Measurements from ENCODE around the gene TSPAN14. TPM values are rescaled to one million over a fixed set of nuclear protein-coding genes. Genes with fewer than 3 reads are reported as not detected.
A peak's percentile ranks its signal among the peaks of the same experiment; 100 is the strongest.

Gene TSPAN14
- total RNA-seq, 2 experiments from 2014 or later = 17.0 to 33.4 TPM

- Histone ChIP-seq H3K4me1 (ENCODE audit: insufficient read depth, low read length, poor library complexity, severe bottlenecking) (peaks cover 20% of the 10 kb centered on the region), H3K4me2 (ENCODE audit: low read length) (no peak overlapping the region), H3K36me3 (ENCODE audit: insufficient read depth, low read length) (no peaks in the 10 kb centered on the region), H3K9me3 (ENCODE audit: low read length) (no peaks in the 10 kb centered on the region), H3K4me3 (ENCODE audit: low read depth, low read length, poor library complexity, severe bottlenecking) (no peak overlapping the region), H3K79me2 (ENCODE audit: insufficient read depth, low read depth, low read length) (no peaks in the 10 kb centered on the region), H2AFZ (ENCODE audit: low read length) (no peak overlapping the region), H4K20me1 (ENCODE audit: insufficient read depth, low read length) (no peaks in the 10 kb centered on the region), H3K9me2 (ENCODE audit: insufficient read depth, low read length) (no peaks in the 10 kb centered on the region), H3K27ac (ENCODE audit: low read depth, low read length, poor library complexity, severe bottlenecking) (no peak overlapping the region)
- CTCF ChIA-PET (ENCODE audit: unreplicated experiment) = no interaction called here
- POLR2A ChIA-PET = no interaction called here
- intact Hi-C loops (cut with micrococcal nuclease; ENCODE audit: unreplicated experiment) = loop anchor here (2.0 kb wide), 1 partner anchor 59 kb away; no protein-coding TSS in a partner anchor
- no peak for DNase-seq (ENCODE audit: low spot score)
- no TSS peak for BruUV-seq (replicated peaks)
- TF ChIP-seq EZH2phosphoT487 (IDR thresholded peaks at IDR 0.05; ENCODE audit: borderline replicate concordance, low read depth, low read length) (no peak), CTCF (conservative IDR thresholded peaks at IDR 0.05; ENCODE audit: low read length) (no peak)
Observed at GRCh38 chr10:80441831-80442230, 12.3 kb upstream of the TSPAN14 start.

DNA sequence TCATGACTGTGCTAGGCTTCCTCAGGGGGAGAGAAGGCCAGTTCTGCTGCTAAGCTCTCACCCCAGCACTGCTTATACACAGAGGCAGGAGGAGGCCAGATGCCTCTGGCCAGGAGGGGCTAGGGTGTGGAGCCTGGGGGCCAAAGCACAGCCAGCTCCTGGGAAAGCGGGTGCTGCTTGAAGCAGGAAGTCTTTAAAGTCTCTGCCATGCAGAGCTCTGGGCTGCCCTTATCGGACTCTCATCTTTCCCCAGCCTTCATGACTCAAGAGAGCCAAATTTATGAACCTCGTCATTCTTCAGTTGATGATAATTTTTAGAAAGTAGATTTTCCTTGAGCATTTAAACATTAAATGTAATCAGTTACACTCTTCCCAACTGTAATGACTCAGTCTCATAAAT, 11.2 kb upstream of the TSPAN14 start:
- H3K4me2 ChIP-seq (ENCODE audit: low read length) = no peak overlapping the region
- no peaks in the 10 kb centered on the region for H3K79me2 ChIP-seq (ENCODE audit: insufficient read depth, low read depth, low read length)
- TF ChIP-seq CTCF (conservative IDR thresholded peaks at IDR 0.05; ENCODE audit: low read length) = no peak
- TF ChIP-seq EZH2phosphoT487 (IDR thresholded peaks at IDR 0.05; ENCODE audit: borderline replicate concordance, low read depth, low read length) = no peak
- peaks cover 20% of the 10 kb centered on the region for H3K4me1 ChIP-seq (ENCODE audit: insufficient read depth, low read length, poor library complexity, severe bottlenecking)
- DNase-seq (ENCODE audit: low spot score) = no peak
- H3K27ac ChIP-seq (ENCODE audit: low read depth, low read length, poor library complexity, severe bottlenecking) = no peak overlapping the region
- ChIA-PET CTCF (ENCODE audit: unreplicated experiment) (interaction anchor here (0.8 to 1.0 kb wide), 2 partner anchors 9 to 21 kb away, joined by 3 read pairs; no protein-coding TSS in a partner anchor), POLR2A (no interaction called here)
- H3K9me2 ChIP-seq (ENCODE audit: insufficient read depth, low read length) = no peaks in the 10 kb centered on the region
- no peaks in the 10 kb centered on the region for H3K36me3 ChIP-seq (ENCODE audit: insufficient read depth, low read length)
- H3K4me3 ChIP-seq (ENCODE audit: low read depth, low read length, poor library complexity, severe bottlenecking) = no peak overlapping the region
- H4K20me1 ChIP-seq (ENCODE audit: insufficient read depth, low read length) = no peaks in the 10 kb centered on the region
- H2AFZ ChIP-seq (ENCODE audit: low read length) = no peak overlapping the region
- intact Hi-C loops (cut with micrococcal nuclease; ENCODE audit: unreplicated experiment) = loop anchor here (2.0 kb wide), 1 partner anchor 60 kb away; no protein-coding TSS in a partner anchor
- H3K9me3 ChIP-seq (ENCODE audit: low read length) = no peaks in the 10 kb centered on the region
- BruUV-seq (replicated peaks) = no TSS peak

- Histone ChIP-seq H4K20me1 (ENCODE audit: insufficient read depth, low read length) (no peaks in the 10 kb centered on the region), H3K79me2 (ENCODE audit: insufficient read depth, low read depth, low read length) (no peaks in the 10 kb centered on the region), H3K9me2 (ENCODE audit: insufficient read depth, low read length) (no peaks in the 10 kb centered on the region), H3K36me3 (ENCODE audit: insufficient read depth, low read length) (no peaks in the 10 kb centered on the region), H3K9me3 (ENCODE audit: low read length) (no peaks in the 10 kb centered on the region), H3K4me3 (ENCODE audit: low read depth, low read length, poor library complexity, severe bottlenecking) (no peak overlapping the region), H3K4me2 (ENCODE audit: low read length) (no peak overlapping the region), H3K4me1 (ENCODE audit: insufficient read depth, low read length, poor library complexity, severe bottlenecking) (peaks cover 20% of the 10 kb centered on the region), H2AFZ (ENCODE audit: low read length) (peak overlapping the region; percentile 30; the same call in 1 of the 2 replicates), H3K27ac (ENCODE audit: low read depth, low read length, poor library complexity, severe bottlenecking) (no peak overlapping the region)
- TF ChIP-seq CTCF (conservative IDR thresholded peaks at IDR 0.05; ENCODE audit: low read length) (peak; percentile 61; the same call in 1 of the 2 replicates), EZH2phosphoT487 (IDR thresholded peaks at IDR 0.05; ENCODE audit: borderline replicate concordance, low read depth, low read length) (no peak)
- ChIA-PET CTCF (ENCODE audit: unreplicated experiment) (interaction anchor here (0.6 to 5.5 kb wide), 9 partner anchors 10 to 104 kb away, joined by 3 to 48 read pairs (median 3); no protein-coding TSS in a partner anchor), POLR2A (interaction anchor here (0.6 to 1.1 kb wide), 2 partner anchors 9 to 27 kb away, joined by 3 read pairs; no protein-coding TSS in a partner anchor)
- no TSS peak for BruUV-seq (replicated peaks)
- intact Hi-C loops (cut with micrococcal nuclease; ENCODE audit: unreplicated experiment) = loop anchor here (2.0 kb wide), 1 partner anchor 61 kb away; no protein-coding TSS in a partner anchor
- DNase-seq (ENCODE audit: low spot score) = peak; percentile 61
Observed at GRCh38 chr10:80443531-80443974, 10.6 kb upstream of the TSPAN14 start.
